Parathyroid adenoma (tissue), 2 donors: ENCODE data around the gene EOLA1.
A peak's percentile ranks its signal among the peaks of the same experiment; 100 is the strongest.

Source experiments
- H2AFZ ChIP-seq: fragments of 300-600 bp; sonication (generic); one replicate; pipeline ENCODE4 v1.7.0; 2017; ENCODE audit warnings: antibody characterized with exemption, mild to moderate bottlenecking
- H3K27ac ChIP-seq: fragments of 300-600 bp; sonication (generic); one replicate; pipeline ENCODE4 v1.7.0; 2017
- H3K27me3 ChIP-seq: fragments of 300-600 bp; sonication (generic); one replicate; pipeline ENCODE4 v1.7.0; 2017; ENCODE audit warnings: low read length; ENCODE audit not compliant: control insufficient read depth, insufficient read depth
- H3K36me3 ChIP-seq: fragments of 300-600 bp; sonication (generic); one replicate; pipeline ENCODE4 v1.7.0; 2017; ENCODE audit warnings: low read length; ENCODE audit not compliant: control insufficient read depth, insufficient read depth
- H3K4me1 ChIP-seq: fragments of 300-600 bp; sonication (generic); one replicate; pipeline ENCODE4 v1.7.0; 2017; ENCODE audit warnings: control low read depth
- H3K4me2 ChIP-seq: fragments of 300-600 bp; sonication (generic); one replicate; pipeline ENCODE4 v1.7.0; 2017; ENCODE audit warnings: low read length
- H3K4me3 ChIP-seq: fragments of 300-600 bp; sonication (generic); one replicate; pipeline ENCODE4 v1.7.0; 2017; ENCODE audit warnings: low read depth, low read length
- H3K79me2 ChIP-seq: fragments of 300-600 bp; sonication (generic); one replicate; pipeline ENCODE4 v1.7.0; 2017; ENCODE audit warnings: control low read depth
- H3K9ac ChIP-seq: fragments of 300-600 bp; sonication (generic); one replicate; pipeline ENCODE4 v1.7.0; 2017; ENCODE audit warnings: mild to moderate bottlenecking
- H3K9me3 ChIP-seq: fragments of 300-600 bp; sonication (generic); one replicate; pipeline ENCODE4 v1.7.0; 2017; ENCODE audit warnings: low read length; ENCODE audit not compliant: control insufficient read depth
- CTCF ChIP-seq: fragments of 300-600 bp; sonication (generic); IDR thresholded peaks from one replicate; pipeline ENCODE4 v1.7.0; 2017; ENCODE audit warnings: antibody characterized with exemption, mild to moderate bottlenecking
- donor health status: primary hyperparathyroidism.

Gene EOLA1

GRCh38 chrX:149540621-149541520, at the start of gene EOLA1:
Gene EOLA1 (plus strand): TSS chrX:149541012. CDS start chrX:149545631, 4,619 bp downstream.
- Histone ChIP-seq H2AFZ (peak within 1 kb of the TSS; percentile 79), H3K27me3 (no peaks in the 10 kb centered on the region), H3K27ac (peak within 1 kb of the TSS; percentile 99), H3K4me2 (peak within 1 kb of the TSS; percentile 70), H3K9ac (peak within 1 kb of the TSS; percentile 80), H3K4me3 (peak within 1 kb of the TSS; percentile 81), H3K79me2 (no peaks in the 10 kb centered on the region), H3K9me3 (no peaks in the 10 kb centered on the region), H3K4me1 (peaks cover 5% of the 10 kb centered on the region), H3K36me3 (no peaks in the 10 kb centered on the region)
- TF ChIP-seq CTCF = peak; percentile 7

- Histone ChIP-seq H3K9ac (no peak overlapping the region), H3K4me3 (no peak overlapping the region), H3K4me1 (no peaks in the 10 kb centered on the region), H3K9me3 (no peaks in the 10 kb centered on the region), H3K4me2 (no peak overlapping the region), H3K36me3 (no peaks in the 10 kb centered on the region), H3K27me3 (no peaks in the 10 kb centered on the region), H2AFZ (no peak overlapping the region), H3K79me2 (peaks cover 6% of the 10 kb centered on the region), H3K27ac (no peak overlapping the region)
- no peak for TF ChIP-seq CTCF
These were observed 49.0 kb upstream of the EOLA1 start for GRCh38 chrX:149491812-149492211.

GRCh38 chrX:149493567-149494562, 46.9 kb upstream of the EOLA1 start:
- no peaks in the 10 kb centered on the region for H3K27me3 ChIP-seq
- H3K27ac ChIP-seq = no peak overlapping the region
- no peak overlapping the region for H3K9ac ChIP-seq
- H3K36me3 ChIP-seq = no peaks in the 10 kb centered on the region
- H3K9me3 ChIP-seq = no peaks in the 10 kb centered on the region
- no peak for TF ChIP-seq CTCF
- H3K4me2 ChIP-seq = no peak overlapping the region
- peaks cover 10% of the 10 kb centered on the region for H3K79me2 ChIP-seq
- H3K4me3 ChIP-seq = no peak overlapping the region
- H3K4me1 ChIP-seq = no peaks in the 10 kb centered on the region
- H2AFZ ChIP-seq = no peak overlapping the region

- Histone ChIP-seq H3K79me2 (peaks cover 10% of the 10 kb centered on the region), H3K27me3 (no peaks in the 10 kb centered on the region), H3K36me3 (no peaks in the 10 kb centered on the region), H3K9ac (no peak overlapping the region), H3K4me3 (no peak overlapping the region), H2AFZ (no peak overlapping the region), H3K4me1 (no peaks in the 10 kb centered on the region), H3K4me2 (no peak overlapping the region), H3K9me3 (no peaks in the 10 kb centered on the region), H3K27ac (no peak overlapping the region)
- TF ChIP-seq CTCF = no peak
These were observed 45.8 kb upstream of the EOLA1 start for GRCh38 chrX:149494844-149495565.
